Mammary epithelial cell (primary cell): Measurements from ENCODE around the gene DCC.

Experiments
- EZH2 ChIP-seq: IDR thresholded peaks from 2 replicates; pipeline ENCODE4 v1.6.1; 2012; ENCODE audit warnings: low read length, inconsistent platforms, borderline replicate concordance
- TF ChIP-seq, protein P1 (sequence below), 2 donors: IDR thresholded peaks in 1 of 2; conservative IDR thresholded peaks in 1 of 2; 2 replicates each; pipeline ENCODE4 v1.5.1; 2011 to 2012; ENCODE audit warnings: inconsistent platforms in 2 of 2, low read length in 2 of 2, mild to moderate bottlenecking in 2 of 2, control low read depth in 1 of 2, low read depth in 1 of 2; ENCODE audit not compliant: insufficient read depth in 1 of 2; ENCODE audit errors: extremely low read depth in 1 of 2

DNA sequence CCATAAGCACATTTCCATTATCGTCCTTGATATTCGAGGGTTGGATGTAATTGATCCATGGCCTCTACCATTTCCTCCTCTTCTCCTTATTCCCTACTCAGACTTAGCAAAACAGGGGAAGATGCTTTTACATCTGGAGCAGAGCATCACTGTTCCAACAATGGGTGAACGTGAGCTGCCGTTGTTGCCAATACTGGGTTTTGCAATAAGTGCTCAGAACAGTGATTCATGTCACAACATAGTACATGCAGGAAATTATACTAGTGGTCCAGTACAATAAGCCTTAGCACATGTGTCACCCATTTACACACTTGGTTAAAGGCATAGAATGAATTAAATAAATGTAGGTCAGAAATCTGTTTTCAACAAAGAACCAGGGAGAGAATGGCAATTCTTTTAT is 112.4 kb downstream of the DCC start:
- TF ChIP-seq EZH2 = no peak
- TF ChIP-seq, protein P1, sequence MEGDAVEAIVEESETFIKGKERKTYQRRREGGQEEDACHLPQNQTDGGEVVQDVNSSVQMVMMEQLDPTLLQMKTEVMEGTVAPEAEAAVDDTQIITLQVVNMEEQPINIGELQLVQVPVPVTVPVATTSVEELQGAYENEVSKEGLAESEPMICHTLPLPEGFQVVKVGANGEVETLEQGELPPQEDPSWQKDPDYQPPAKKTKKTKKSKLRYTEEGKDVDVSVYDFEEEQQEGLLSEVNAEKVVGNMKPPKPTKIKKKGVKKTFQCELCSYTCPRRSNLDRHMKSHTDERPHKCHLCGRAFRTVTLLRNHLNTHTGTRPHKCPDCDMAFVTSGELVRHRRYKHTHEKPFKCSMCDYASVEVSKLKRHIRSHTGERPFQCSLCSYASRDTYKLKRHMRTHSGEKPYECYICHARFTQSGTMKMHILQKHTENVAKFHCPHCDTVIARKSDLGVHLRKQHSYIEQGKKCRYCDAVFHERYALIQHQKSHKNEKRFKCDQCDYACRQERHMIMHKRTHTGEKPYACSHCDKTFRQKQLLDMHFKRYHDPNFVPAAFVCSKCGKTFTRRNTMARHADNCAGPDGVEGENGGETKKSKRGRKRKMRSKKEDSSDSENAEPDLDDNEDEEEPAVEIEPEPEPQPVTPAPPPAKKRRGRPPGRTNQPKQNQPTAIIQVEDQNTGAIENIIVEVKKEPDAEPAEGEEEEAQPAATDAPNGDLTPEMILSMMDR (conservative IDR thresholded peaks at IDR 0.05 in 1 of 2, IDR thresholded peaks at IDR 0.05 in 1 of 2; ENCODE audit: extremely low read depth in 1 of 2, insufficient read depth in 1 of 2, low read depth in 1 of 2, low read length in 2 of 2) = no peak
